HEK293 (cell line): ENCODE measurements around the gene FIGNL2.

Experiments
- CTCF ChIA-PET: fragments of 350-600 bp; formaldehyde crosslinking; extraction: SDS; loops from one replicate; lab custom pipeline; 2021; ENCODE audit warnings: antibody characterized with exemption; lab: Yijun Ruan, JAX
- POLR2A ChIA-PET: fragments of 300-600 bp; formaldehyde crosslinking; extraction: SDS; loops from one replicate; lab custom pipeline; 2020; ENCODE audit warnings: antibody characterized with exemption, inconsistent platforms; lab: Yijun Ruan, JAX
- H3K27ac ChIP-seq: fragments of 200-500 bp; sonication (Bioruptor generic); 2 replicates; pipeline ENCODE4 v1.5.1; 2014; ENCODE audit warnings: low read depth, low read length, control low read depth, inconsistent platforms; ENCODE audit errors: extremely low read depth
- H3K36me3 ChIP-seq, 2 experiments: fragments of 200-500 bp in 1 of 2; sonication (Bioruptor generic) in 1 of 2; 1 replicate in 1 of 2; 2 replicates in 1 of 2; pipeline ENCODE4 v1.5.1; 2014 to 2017; ENCODE audit warnings: inconsistent platforms in 2 of 2, low read length in 2 of 2; ENCODE audit not compliant: control insufficient read depth in 2 of 2, insufficient read depth in 1 of 2
- H3K4me1 ChIP-seq: fragments of 200-500 bp; sonication (Bioruptor generic); 2 replicates; pipeline ENCODE4 v1.5.1; 2014; ENCODE audit warnings: mild to moderate bottlenecking, low read length, inconsistent platforms; ENCODE audit not compliant: control insufficient read depth, insufficient read depth
- H3K4me3 ChIP-seq: 2 replicates; pipeline ENCODE4 v1.5.1; 2011; ENCODE audit warnings: low read depth, mild to moderate bottlenecking, control low read depth, low read length, moderate library complexity
- H3K9me3 ChIP-seq: fragments of 200-500 bp; sonication (Bioruptor generic); 2 replicates; pipeline ENCODE4 v1.5.1; 2014; ENCODE audit warnings: low read depth, low read length, inconsistent platforms; ENCODE audit not compliant: control insufficient read depth, insufficient read depth
- MYNN ChIP-seq: fragments of 450-650 bp; formaldehyde crosslinking; IDR thresholded peaks from 2 replicates; pipeline ENCODE4 v1.5.1; 2016; ENCODE audit warnings: missing biosample characterization, missing genetic modification characterization, borderline replicate concordance
- REPIN1 ChIP-seq: fragments of 450-650 bp; formaldehyde crosslinking; IDR thresholded peaks from 2 replicates; pipeline ENCODE4 v1.5.1; 2017; ENCODE audit warnings: missing biosample characterization, missing genetic modification characterization, low read depth
- SCRT1 ChIP-seq: fragments of 450-650 bp; formaldehyde crosslinking; IDR thresholded peaks from 2 replicates; pipeline ENCODE4 v1.5.1; 2016; ENCODE audit warnings: missing biosample characterization, missing genetic modification characterization, borderline replicate concordance
- WT1 ChIP-seq: fragments of 450-650 bp; formaldehyde crosslinking; IDR thresholded peaks from 2 replicates; pipeline ENCODE4 v1.5.1; 2016; ENCODE audit warnings: missing biosample characterization, missing genetic modification characterization
- ZNF214 ChIP-seq: fragments of 450-650 bp; formaldehyde crosslinking; IDR thresholded peaks from 2 replicates; pipeline ENCODE4 v1.5.1; 2017; ENCODE audit warnings: missing biosample characterization, mild to moderate bottlenecking, missing genetic modification characterization, borderline replicate concordance
- ZNF239 ChIP-seq: fragments of 450-650 bp; formaldehyde crosslinking; IDR thresholded peaks from 2 replicates; pipeline ENCODE4 v1.5.1; 2016; ENCODE audit warnings: missing biosample characterization, missing genetic modification characterization
- ZNF24 ChIP-seq: fragments of 450-650 bp; formaldehyde crosslinking; IDR thresholded peaks from 2 replicates; pipeline ENCODE4 v1.5.1; 2016; ENCODE audit warnings: missing biosample characterization, missing genetic modification characterization
- ZNF280C ChIP-seq: fragments of 450-650 bp; formaldehyde crosslinking; IDR thresholded peaks from 2 replicates; pipeline ENCODE4 v1.5.1; 2016; ENCODE audit warnings: missing biosample characterization, missing genetic modification characterization
- ZNF629 ChIP-seq: fragments of 450-650 bp; formaldehyde crosslinking; IDR thresholded peaks from 2 replicates; pipeline ENCODE4 v1.5.1; 2017; ENCODE audit warnings: missing biosample characterization, missing genetic modification characterization
- ZNF658 ChIP-seq: fragments of 450-650 bp; formaldehyde crosslinking; IDR thresholded peaks from 2 replicates; pipeline ENCODE4; 2016; ENCODE audit warnings: missing biosample characterization, missing genetic modification characterization
- ZNF677 ChIP-seq: fragments of 450-650 bp; IDR thresholded peaks from 2 replicates; pipeline ENCODE4 v1.5.0; 2018; ENCODE audit warnings: missing biosample characterization, mild to moderate bottlenecking, missing genetic modification characterization, moderate library complexity
- ZNF701 ChIP-seq: fragments of 450-650 bp; formaldehyde crosslinking; IDR thresholded peaks from 2 replicates; pipeline ENCODE4 v1.5.1; 2016; ENCODE audit warnings: missing biosample characterization, missing genetic modification characterization
- ZNF704 ChIP-seq: fragments of 450-650 bp; formaldehyde crosslinking; IDR thresholded peaks from 2 replicates; pipeline ENCODE4 v1.5.1; 2016; ENCODE audit warnings: missing biosample characterization, missing genetic modification characterization
- ZNF776 ChIP-seq: fragments of 450-650 bp; formaldehyde crosslinking; IDR thresholded peaks from 2 replicates; pipeline ENCODE4 v1.5.0; 2017; ENCODE audit warnings: missing biosample characterization, missing genetic modification characterization, borderline replicate concordance
- ZNF792 ChIP-seq: fragments of 450-650 bp; formaldehyde crosslinking; IDR thresholded peaks from 2 replicates; pipeline ENCODE4 v1.5.1; 2016; ENCODE audit warnings: missing biosample characterization, missing genetic modification characterization
- TF ChIP-seq, protein P1 (sequence below): fragments of 450-650 bp; formaldehyde crosslinking; IDR thresholded peaks from 2 replicates; pipeline ENCODE4 v1.5.1; 2017; ENCODE audit warnings: missing biosample characterization, missing genetic modification characterization
- TF ChIP-seq, protein P2 (sequence below): fragments of 450-650 bp; formaldehyde crosslinking; IDR thresholded peaks from 2 replicates; pipeline ENCODE4 v1.5.1; 2016; ENCODE audit warnings: missing biosample characterization, missing genetic modification characterization
- TF ChIP-seq, protein P3 (sequence below): fragments of 450-650 bp; formaldehyde crosslinking; IDR thresholded peaks from 2 replicates; pipeline ENCODE4 v1.5.1; 2017; ENCODE audit warnings: missing biosample characterization, missing genetic modification characterization
- TF ChIP-seq, protein P4 (sequence below): fragments of 450-650 bp; formaldehyde crosslinking; IDR thresholded peaks from 2 replicates; pipeline ENCODE4 v1.5.1; 2016; ENCODE audit warnings: missing biosample characterization, missing genetic modification characterization, low read depth
- TF ChIP-seq, protein P5 (sequence below): fragments of 450-650 bp; formaldehyde crosslinking; IDR thresholded peaks from 2 replicates; pipeline ENCODE4 v1.5.1; 2017; ENCODE audit warnings: missing biosample characterization, mild to moderate bottlenecking, missing genetic modification characterization, moderate library complexity

The FIGNL2 gene

DNA sequence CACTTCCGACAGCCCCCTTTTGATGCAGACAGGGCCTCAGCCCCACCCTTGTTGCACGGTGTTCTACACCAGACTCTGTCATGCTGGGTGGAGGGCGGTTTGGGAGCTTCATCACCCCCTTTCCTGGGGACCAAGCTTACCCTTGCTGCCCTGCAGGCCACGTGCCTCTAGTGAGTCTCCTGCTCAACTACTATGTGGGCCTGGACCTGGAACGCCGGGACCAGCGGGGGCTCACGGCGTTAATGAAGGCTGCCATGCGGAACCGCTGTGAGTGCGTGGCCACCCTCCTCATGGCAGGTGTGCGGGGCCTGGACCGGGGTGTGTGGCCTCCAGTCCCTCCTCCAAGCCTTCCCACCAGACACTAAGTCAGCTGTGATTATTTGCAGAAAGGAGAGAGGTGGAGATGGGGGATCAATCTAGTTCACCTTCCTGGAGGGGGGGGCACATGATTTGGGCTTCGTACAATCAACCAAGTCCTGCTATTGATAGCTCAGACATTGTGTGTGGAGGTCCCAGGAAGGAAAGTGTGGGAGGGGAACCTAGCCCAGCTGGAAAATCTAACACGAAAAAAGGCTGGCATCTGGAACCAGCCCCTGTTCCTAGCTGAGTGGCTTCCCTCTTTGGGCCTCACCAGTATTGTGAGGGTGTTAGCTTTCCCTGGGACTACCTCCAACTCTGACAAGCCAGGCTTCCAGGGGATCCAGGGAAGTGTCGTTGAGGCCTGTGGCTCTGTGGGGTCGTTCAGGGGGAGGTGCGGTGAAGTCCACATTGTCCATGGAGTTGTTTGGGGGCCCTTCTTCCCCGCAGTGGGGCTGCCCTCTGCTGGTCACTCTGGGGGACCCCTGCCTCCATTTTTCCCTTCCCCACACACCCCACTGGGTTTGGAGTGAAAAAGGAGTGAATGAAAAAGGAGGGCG, 41.0 kb upstream of the FIGNL2 start:
- TF ChIP-seq, protein P1, sequence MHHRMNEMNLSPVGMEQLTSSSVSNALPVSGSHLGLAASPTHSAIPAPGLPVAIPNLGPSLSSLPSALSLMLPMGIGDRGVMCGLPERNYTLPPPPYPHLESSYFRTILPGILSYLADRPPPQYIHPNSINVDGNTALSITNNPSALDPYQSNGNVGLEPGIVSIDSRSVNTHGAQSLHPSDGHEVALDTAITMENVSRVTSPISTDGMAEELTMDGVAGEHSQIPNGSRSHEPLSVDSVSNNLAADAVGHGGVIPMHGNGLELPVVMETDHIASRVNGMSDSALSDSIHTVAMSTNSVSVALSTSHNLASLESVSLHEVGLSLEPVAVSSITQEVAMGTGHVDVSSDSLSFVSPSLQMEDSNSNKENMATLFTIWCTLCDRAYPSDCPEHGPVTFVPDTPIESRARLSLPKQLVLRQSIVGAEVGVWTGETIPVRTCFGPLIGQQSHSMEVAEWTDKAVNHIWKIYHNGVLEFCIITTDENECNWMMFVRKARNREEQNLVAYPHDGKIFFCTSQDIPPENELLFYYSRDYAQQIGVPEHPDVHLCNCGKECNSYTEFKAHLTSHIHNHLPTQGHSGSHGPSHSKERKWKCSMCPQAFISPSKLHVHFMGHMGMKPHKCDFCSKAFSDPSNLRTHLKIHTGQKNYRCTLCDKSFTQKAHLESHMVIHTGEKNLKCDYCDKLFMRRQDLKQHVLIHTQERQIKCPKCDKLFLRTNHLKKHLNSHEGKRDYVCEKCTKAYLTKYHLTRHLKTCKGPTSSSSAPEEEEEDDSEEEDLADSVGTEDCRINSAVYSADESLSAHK (tag by site-specific recombination): no peak
- no peak for TF ChIP-seq ZNF704 (tag by site-specific recombination)
- no peak for TF ChIP-seq ZNF629 (tag by site-specific recombination)
- TF ChIP-seq ZNF214 (tag by site-specific recombination): no peak
- no peak for TF ChIP-seq ZNF658 (tag by site-specific recombination)
- TF ChIP-seq MYNN (tag by site-specific recombination): no peak
- TF ChIP-seq ZNF239 (tag by site-specific recombination): no peak
- no peak for TF ChIP-seq ZNF280C (tag by site-specific recombination)
- TF ChIP-seq WT1: no peak
- TF ChIP-seq ZNF24 (tag by site-specific recombination): no peak
- TF ChIP-seq, protein P2, sequence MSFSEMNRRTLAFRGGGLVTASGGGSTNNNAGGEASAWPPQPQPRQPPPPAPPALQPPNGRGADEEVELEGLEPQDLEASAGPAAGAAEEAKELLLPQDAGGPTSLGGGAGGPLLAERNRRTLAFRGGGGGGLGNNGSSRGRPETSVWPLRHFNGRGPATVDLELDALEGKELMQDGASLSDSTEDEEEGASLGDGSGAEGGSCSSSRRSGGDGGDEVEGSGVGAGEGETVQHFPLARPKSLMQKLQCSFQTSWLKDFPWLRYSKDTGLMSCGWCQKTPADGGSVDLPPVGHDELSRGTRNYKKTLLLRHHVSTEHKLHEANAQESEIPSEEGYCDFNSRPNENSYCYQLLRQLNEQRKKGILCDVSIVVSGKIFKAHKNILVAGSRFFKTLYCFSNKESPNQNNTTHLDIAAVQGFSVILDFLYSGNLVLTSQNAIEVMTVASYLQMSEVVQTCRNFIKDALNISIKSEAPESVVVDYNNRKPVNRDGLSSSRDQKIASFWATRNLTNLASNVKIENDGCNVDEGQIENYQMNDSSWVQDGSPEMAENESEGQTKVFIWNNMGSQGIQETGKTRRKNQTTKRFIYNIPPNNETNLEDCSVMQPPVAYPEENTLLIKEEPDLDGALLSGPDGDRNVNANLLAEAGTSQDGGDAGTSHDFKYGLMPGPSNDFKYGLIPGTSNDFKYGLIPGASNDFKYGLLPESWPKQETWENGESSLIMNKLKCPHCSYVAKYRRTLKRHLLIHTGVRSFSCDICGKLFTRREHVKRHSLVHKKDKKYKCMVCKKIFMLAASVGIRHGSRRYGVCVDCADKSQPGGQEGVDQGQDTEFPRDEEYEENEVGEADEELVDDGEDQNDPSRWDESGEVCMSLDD: no peak
- TF ChIP-seq ZNF776: no peak
- no peak for TF ChIP-seq ZNF792 (tag by site-specific recombination)
- no peak for TF ChIP-seq REPIN1 (tag by site-specific recombination)
- no peak for TF ChIP-seq SCRT1 (tag by site-specific recombination)
- TF ChIP-seq, protein P3, sequence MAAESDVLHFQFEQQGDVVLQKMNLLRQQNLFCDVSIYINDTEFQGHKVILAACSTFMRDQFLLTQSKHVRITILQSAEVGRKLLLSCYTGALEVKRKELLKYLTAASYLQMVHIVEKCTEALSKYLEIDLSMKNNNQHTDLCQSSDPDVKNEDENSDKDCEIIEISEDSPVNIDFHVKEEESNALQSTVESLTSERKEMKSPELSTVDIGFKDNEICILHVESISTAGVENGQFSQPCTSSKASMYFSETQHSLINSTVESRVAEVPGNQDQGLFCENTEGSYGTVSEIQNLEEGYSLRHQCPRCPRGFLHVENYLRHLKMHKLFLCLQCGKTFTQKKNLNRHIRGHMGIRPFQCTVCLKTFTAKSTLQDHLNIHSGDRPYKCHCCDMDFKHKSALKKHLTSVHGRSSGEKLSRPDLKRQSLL (tag by site-specific recombination): no peak
- TF ChIP-seq, protein P4, sequence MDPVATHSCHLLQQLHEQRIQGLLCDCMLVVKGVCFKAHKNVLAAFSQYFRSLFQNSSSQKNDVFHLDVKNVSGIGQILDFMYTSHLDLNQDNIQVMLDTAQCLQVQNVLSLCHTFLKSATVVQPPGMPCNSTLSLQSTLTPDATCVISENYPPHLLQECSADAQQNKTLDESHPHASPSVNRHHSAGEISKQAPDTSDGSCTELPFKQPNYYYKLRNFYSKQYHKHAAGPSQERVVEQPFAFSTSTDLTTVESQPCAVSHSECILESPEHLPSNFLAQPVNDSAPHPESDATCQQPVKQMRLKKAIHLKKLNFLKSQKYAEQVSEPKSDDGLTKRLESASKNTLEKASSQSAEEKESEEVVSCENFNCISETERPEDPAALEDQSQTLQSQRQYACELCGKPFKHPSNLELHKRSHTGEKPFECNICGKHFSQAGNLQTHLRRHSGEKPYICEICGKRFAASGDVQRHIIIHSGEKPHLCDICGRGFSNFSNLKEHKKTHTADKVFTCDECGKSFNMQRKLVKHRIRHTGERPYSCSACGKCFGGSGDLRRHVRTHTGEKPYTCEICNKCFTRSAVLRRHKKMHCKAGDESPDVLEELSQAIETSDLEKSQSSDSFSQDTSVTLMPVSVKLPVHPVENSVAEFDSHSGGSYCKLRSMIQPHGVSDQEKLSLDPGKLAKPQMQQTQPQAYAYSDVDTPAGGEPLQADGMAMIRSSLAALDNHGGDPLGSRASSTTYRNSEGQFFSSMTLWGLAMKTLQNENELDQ (tag by site-specific recombination): no peak
- no peak for TF ChIP-seq ZNF701 (tag by site-specific recombination)
- TF ChIP-seq, protein P5, sequence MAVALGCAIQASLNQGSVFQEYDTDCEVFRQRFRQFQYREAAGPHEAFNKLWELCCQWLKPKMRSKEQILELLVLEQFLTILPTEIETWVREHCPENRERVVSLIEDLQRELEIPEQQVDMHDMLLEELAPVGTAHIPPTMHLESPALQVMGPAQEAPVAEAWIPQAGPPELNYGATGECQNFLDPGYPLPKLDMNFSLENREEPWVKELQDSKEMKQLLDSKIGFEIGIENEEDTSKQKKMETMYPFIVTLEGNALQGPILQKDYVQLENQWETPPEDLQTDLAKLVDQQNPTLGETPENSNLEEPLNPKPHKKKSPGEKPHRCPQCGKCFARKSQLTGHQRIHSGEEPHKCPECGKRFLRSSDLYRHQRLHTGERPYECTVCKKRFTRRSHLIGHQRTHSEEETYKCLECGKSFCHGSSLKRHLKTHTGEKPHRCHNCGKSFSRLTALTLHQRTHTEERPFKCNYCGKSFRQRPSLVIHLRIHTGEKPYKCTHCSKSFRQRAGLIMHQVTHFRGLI (tag by site-specific recombination): no peak
- no peak for TF ChIP-seq ZNF677 (tag by site-specific recombination)
- POLR2A ChIA-PET: no interaction called here
- H3K9me3 ChIP-seq: no peaks in the 10 kb centered on the region
- CTCF ChIA-PET: interaction anchor here (1.0 to 2.8 kb wide), 4 partner anchors 14 to 136 kb away, joined by 3 to 15 read pairs (median 5); no protein-coding TSS in a partner anchor
- H3K27ac ChIP-seq: no peak overlapping the region
- H3K4me3 ChIP-seq: no peak overlapping the region
- no peaks in the 10 kb centered on the region for H3K4me1 ChIP-seq
- H3K36me3 ChIP-seq: no peaks in the 10 kb centered on the region
